ENCODE results near the gene CD99L2.

Gene CD99L2

GRCh38 chrX:150757371-150757770 is 141.1 kb downstream of the CD99L2 start:
- H3K4me3 ChIP-seq (ENCODE audit: low read depth, low read length): no peak overlapping the region
- ChIA-PET POLR2A (interaction anchor here (0.5 kb wide), 1 partner anchor 65 kb away, joined by 3 read pairs; no protein-coding TSS in a partner anchor), CTCF (interaction anchor here (0.9 kb wide), 1 partner anchor 324 kb away, joined by 3 read pairs; no protein-coding TSS in a partner anchor)
- TF ChIP-seq CTCF (IDR thresholded peaks at IDR 0.05; ENCODE audit: insufficient read depth, low read length, missing control alignments): no peak
- no peak for DNase-seq (ENCODE audit: low read depth, low spot score)

GRCh38 chrX:150753968-150754367 is 144.5 kb downstream of the CD99L2 start:
- ChIA-PET POLR2A (no interaction called here), CTCF (no interaction called here)
- no peak for DNase-seq (ENCODE audit: low read depth, low spot score)
- H3K4me3 ChIP-seq (ENCODE audit: low read depth, low read length): no peak overlapping the region
- TF ChIP-seq CTCF (IDR thresholded peaks at IDR 0.05; ENCODE audit: insufficient read depth, low read length, missing control alignments): no peak

- ChIA-PET CTCF (no interaction called here), POLR2A (no interaction called here)
- no peak for TF ChIP-seq CTCF (IDR thresholded peaks at IDR 0.05; ENCODE audit: insufficient read depth, low read length, missing control alignments)
- DNase-seq (ENCODE audit: low read depth, low spot score): no peak
- no peak overlapping the region for H3K4me3 ChIP-seq (ENCODE audit: low read depth, low read length)
Measured at GRCh38 chrX:150753357-150753756, 145.1 kb downstream of the CD99L2 start.

- no peak overlapping the region for H3K4me3 ChIP-seq (ENCODE audit: low read depth, low read length)
- ChIA-PET POLR2A (no interaction called here), CTCF (no interaction called here)
- DNase-seq (ENCODE audit: low read depth, low spot score): no peak
- TF ChIP-seq CTCF (IDR thresholded peaks at IDR 0.05; ENCODE audit: insufficient read depth, low read length, missing control alignments): no peak
Measured at GRCh38 chrX:150752124-150752523, 146.3 kb downstream of the CD99L2 start.

- DNase-seq (ENCODE audit: low read depth, low spot score): no peak
- ChIA-PET POLR2A (no interaction called here), CTCF (no interaction called here)
- H3K4me3 ChIP-seq (ENCODE audit: low read depth, low read length): no peak overlapping the region
- no peak for TF ChIP-seq CTCF (IDR thresholded peaks at IDR 0.05; ENCODE audit: insufficient read depth, low read length, missing control alignments)
Measured at GRCh38 chrX:150736475-150736874, 162.0 kb downstream of the CD99L2 start.

GRCh38 chrX:150731795-150732194 is 166.7 kb downstream of the CD99L2 start:
- ChIA-PET CTCF (interaction anchor here (1.3 to 1.4 kb wide), 2 partner anchors 40 to 351 kb away, joined by 3 to 6 read pairs; no protein-coding TSS in a partner anchor), POLR2A (no interaction called here)
- DNase-seq (ENCODE audit: low read depth, low spot score): peak; percentile 75
- TF ChIP-seq CTCF (IDR thresholded peaks at IDR 0.05; ENCODE audit: insufficient read depth, low read length, missing control alignments): no peak
- H3K4me3 ChIP-seq (ENCODE audit: low read depth, low read length): no peak overlapping the region
